H1 (cell line): ENCODE measurements around the gene MLH3.

ENCODE experiments used
- HDAC2 ChIP-seq, 2 experiments: fragments of 300-600 bp in 1 of 2; sonication (generic) in 1 of 2; IDR thresholded peaks; 2 replicates each; pipeline ENCODE4 v1.6.1; 2011 to 2012; ENCODE audit warnings: low read depth in 2 of 2, low read length in 2 of 2, mild to moderate bottlenecking in 2 of 2, moderate library complexity in 2 of 2, borderline replicate concordance in 1 of 2, inconsistent platforms in 1 of 2
- KDM5A ChIP-seq: fragments of 200-600 bp; IDR thresholded peaks from 2 replicates; pipeline ENCODE4 v1.7.1; 2012; ENCODE audit warnings: mild to moderate bottlenecking, low read length, inconsistent platforms, mixed read lengths
- POLR2A ChIP-seq, 2 experiments: IDR thresholded peaks; 1 replicate in 1 of 2; 2 replicates in 1 of 2; pipeline ENCODE4 v1.6.1; 2011; ENCODE audit warnings: low read depth in 2 of 2, low read length in 2 of 2, mild to moderate bottlenecking in 2 of 2; ENCODE audit errors: control extremely low read depth in 1 of 2
- SIN3A ChIP-seq, 2 experiments: IDR thresholded peaks in 1 of 2; conservative IDR thresholded peaks in 1 of 2; 2 replicates each; pipeline ENCODE4 v1.6.1; 2011 to 2012; ENCODE audit warnings: low read length in 2 of 2, improper control_type of control experiment in 1 of 2, low read depth in 1 of 2, mild to moderate bottlenecking in 1 of 2
- TF ChIP-seq, protein P1 (sequence below), 3 experiments: IDR thresholded peaks; 1 replicate in 2 of 3; 2 replicates in 1 of 3; pipeline versions ENCODE4 v1.5.1 to v1.6.1; 2011; ENCODE audit warnings: low read length in 3 of 3, mild to moderate bottlenecking in 3 of 3, inconsistent platforms in 2 of 3, low read depth in 1 of 3, moderate library complexity in 1 of 3; ENCODE audit not compliant: insufficient read depth in 1 of 3; ENCODE audit errors: control extremely low read depth in 1 of 3

- TF ChIP-seq POLR2A (IDR thresholded peaks at IDR 0.05; ENCODE audit: control extremely low read depth in 1 of 2, low read depth in 2 of 2, low read length in 2 of 2) (no peak), KDM5A (no peak), SIN3A (conservative IDR thresholded peaks at IDR 0.05 in 1 of 2, IDR thresholded peaks at IDR 0.05 in 1 of 2; ENCODE audit: low read depth in 1 of 2, low read length in 2 of 2) (no peak), HDAC2 (IDR thresholded peaks at IDR 0.05; ENCODE audit: borderline replicate concordance in 1 of 2, low read depth in 2 of 2, low read length in 2 of 2) (no peak)
- TF ChIP-seq, protein P1, sequence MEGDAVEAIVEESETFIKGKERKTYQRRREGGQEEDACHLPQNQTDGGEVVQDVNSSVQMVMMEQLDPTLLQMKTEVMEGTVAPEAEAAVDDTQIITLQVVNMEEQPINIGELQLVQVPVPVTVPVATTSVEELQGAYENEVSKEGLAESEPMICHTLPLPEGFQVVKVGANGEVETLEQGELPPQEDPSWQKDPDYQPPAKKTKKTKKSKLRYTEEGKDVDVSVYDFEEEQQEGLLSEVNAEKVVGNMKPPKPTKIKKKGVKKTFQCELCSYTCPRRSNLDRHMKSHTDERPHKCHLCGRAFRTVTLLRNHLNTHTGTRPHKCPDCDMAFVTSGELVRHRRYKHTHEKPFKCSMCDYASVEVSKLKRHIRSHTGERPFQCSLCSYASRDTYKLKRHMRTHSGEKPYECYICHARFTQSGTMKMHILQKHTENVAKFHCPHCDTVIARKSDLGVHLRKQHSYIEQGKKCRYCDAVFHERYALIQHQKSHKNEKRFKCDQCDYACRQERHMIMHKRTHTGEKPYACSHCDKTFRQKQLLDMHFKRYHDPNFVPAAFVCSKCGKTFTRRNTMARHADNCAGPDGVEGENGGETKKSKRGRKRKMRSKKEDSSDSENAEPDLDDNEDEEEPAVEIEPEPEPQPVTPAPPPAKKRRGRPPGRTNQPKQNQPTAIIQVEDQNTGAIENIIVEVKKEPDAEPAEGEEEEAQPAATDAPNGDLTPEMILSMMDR (IDR thresholded peaks at IDR 0.05; ENCODE audit: control extremely low read depth in 1 of 3, insufficient read depth in 1 of 3, low read depth in 1 of 3, low read length in 3 of 3), result no peak
Observed at GRCh38 chr14:75083271-75083670, 32.0 kb upstream of the MLH3 start.
